A549 treated with ZK216348 at 1 μM for 4 hours (cell line): ENCODE data around the gene SH2B2. TPM values are rescaled to one million over a fixed set of nuclear protein-coding genes. Genes with fewer than 3 reads are reported as not detected.

Experiments
- total RNA-seq: library from RNA; stranded (reverse); fragments of 200-300 nt; extraction: Qiagen RNA extraction; gene quantifications from 5 replicates; pipeline ENCODE4 v1.2.3, GENCODE V29; 2022; ENCODE audit warnings: low read depth

Gene SH2B2
- 1.2 to 4.6 TPM (median 3.8 TPM) in 5 replicates for total RNA-seq

DNA sequence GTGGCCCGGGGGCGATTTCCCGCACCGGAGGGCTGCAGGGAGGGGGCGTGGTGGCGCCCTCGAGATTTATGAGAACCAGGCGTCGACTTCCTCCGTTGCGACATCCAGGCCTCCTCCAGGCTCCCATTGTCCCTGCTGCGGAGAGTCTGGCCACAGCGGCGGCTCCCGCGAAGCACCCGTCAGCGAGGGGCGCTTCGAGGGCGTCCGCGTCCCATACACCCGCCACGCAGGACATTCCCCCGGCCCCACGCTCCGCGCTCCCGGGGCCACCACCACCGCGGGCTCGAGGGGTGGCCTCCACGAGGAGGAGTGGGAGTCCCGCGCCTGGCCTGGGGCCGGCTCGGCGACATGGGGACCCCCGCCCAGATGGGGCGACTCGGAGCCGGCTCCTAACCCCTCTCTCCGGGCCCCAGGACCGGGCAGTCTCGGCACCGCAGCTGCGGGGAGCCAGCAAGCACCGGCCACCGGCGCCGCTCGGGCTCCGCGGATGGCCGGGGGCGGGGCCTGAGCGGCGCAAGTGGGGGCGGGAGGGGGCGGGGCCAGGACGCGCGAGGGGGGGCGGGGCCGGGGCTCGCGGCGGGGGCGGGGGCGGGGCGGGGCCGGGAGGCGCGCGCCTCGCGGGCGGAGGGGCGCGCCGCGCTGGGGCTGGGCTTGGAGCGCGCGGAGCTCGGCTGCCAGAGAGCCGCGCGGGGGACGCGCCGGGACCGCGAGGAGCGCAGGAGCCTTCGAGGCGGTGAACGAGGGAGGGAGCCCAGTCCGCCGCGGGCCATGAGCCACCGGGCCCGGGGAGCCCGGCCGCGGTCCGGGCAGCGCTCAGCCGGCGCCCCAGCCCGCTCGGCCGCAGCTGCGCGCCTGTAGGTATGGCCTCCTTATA is at the start of gene SH2B2:
SH2B2 (plus strand) TSS at position 632 of the 874 bp plus-strand sequence. CDS start 13,683 bp downstream, outside the sequence.

DNA sequence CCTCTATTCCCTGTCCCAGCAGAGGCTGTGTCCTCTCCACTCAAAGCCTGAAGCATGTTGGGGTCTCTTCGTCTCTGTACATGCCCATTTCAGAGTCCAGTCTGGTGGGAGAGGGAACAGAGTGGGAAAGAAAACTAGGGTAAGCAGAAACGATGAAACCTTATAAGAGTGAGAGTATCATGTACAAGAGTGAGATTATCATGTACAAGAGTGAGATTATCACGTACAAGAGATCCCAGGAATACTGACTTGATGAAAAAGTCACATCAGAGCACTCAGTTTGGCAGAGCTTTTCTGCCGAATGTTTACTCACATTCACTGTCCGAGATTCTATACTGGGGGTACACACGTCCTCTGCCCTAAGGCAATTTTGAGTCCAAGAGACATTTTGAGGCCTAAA is 69.7 kb downstream of the SH2B2 start, which contains the start of gene SPDYE6:
SPDYE6 (minus strand) TSS at position 101 of the 400 bp plus-strand sequence. CDS start 421 bp downstream, outside the sequence.

Other genes starting within 250 kb of the SH2B2 start
- gene SPDYE6, start 69.6 kb downstream of the SH2B2 start, total RNA-seq, result not detected in 5 replicates
- 18.0 to 24.4 TPM (median 22.2 TPM) in 5 replicates for gene PRKRIP1, start 109.5 kb downstream of the SH2B2 start, total RNA-seq
- 17.7 to 38.1 TPM (median 37.1 TPM) in 5 replicates for gene ORAI2, start 146.7 kb downstream of the SH2B2 start, total RNA-seq
- gene ALKBH4, start 178.0 kb downstream of the SH2B2 start, total RNA-seq, result 8.2 to 13.5 TPM (median 10.7 TPM) in 5 replicates
- gene LRWD1, start 178.1 kb downstream of the SH2B2 start, total RNA-seq, result 17.5 to 35.3 TPM (median 33.2 TPM) in 5 replicates
- gene POLR2J, start 192.1 kb downstream of the SH2B2 start, total RNA-seq, result 103 to 132 TPM (median 108 TPM) in 5 replicates
- 0.78 to 2.1 TPM (median 1.5 TPM) in 5 replicates for gene RASA4B, start 230.9 kb downstream of the SH2B2 start, total RNA-seq